Stimulated activated CD8-positive, alpha-beta memory T cell treated with anti-CD3 and anti-CD28 coated beads, Interleukin-15, amount 100 ng/mL, for 48 hours (primary cell): Measurements from ENCODE around the gene CASP2.
"Not testable (repeated sequence)": the region's sequence is repeated elsewhere in the genome, so short reads cannot be mapped to it uniquely, and the experiment has no call there.

Source experiments
- DNase-seq, 2 donors: peaks; one replicate each; pipeline ENCODE4 v3.0.0-alpha.2; 2020; ENCODE audit warnings: low read depth in 2 of 2

The CASP2 gene

GRCh38 chr7:143264196-143264568, 24.0 kb upstream of the CASP2 start:
- DNase-seq = not testable (repeated sequence)

DNA sequence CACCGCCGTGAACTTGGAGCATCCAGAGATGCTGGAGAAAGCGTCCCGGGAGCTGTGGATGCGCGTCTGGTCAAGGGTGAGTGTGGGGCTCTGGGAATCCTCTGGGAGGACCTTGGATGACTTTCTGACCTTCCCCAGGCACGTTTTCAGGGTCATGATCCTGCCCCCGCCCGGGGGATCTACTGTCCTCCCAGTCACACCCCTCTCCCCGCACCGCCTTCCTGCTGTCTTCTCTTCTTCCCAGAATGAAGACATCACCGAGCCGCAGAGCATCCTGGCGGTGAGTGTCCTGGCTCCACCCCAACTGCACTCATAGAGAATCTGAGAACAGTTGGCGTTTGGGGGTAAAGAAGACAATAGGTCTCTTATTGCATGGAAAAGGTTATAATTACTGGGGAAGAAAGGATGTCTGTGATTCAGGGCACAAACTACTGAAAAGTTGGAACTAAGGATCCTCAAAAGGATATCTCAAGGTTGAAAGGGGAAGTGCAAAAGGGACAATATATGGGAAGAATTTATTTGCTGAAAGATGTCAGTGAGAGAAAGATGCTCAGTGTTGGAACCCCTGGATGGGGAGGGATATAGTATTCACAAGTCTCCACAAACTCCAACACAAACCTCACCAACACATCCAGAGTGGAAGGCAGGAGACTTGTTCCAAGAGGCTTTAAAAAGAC, 23.0 kb upstream of the CASP2 start:
- no peak for DNase-seq

DNA sequence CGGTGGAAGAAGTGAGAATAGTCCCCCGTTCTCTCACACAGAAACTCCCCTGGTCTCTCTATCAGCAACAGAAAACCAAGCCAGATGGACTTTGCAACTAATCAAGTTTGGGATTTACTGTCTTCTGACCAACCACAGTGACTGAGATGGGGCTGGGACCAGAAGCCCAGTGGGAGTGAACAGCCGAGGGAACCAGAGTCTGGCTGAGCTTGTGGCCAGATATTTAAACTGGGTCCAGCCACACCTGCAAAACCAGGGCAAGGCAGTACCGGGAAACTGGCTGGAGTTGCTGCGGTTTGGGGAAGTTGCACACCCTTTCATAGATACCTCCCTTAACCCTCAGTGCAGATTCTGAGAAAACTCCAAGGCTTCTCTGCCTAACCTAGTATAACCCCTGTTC, 18.9 kb upstream of the CASP2 start:
- no peak for DNase-seq

DNA sequence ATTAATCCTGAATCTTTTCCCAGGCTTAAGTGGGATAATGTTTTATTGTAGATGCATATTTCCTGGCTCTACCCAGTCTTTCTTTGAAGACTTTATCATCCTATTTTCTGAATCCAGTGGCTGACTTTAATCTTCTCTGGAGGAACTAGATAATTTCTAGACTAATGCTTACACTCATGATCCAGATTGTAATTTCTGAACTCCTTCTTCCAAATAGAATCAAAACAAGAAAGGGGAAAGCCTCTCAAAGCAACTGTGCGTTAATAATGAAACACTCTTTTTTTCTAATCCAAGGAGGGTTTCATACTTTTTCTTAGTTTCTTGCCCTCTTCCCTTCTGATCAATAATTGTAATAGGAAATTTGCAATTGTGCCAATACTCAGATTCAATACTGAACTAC, 16.9 kb upstream of the CASP2 start:
- DNase-seq = no peak

- DNase-seq = no peak
Measured at GRCh38 chr7:143272871-143273270, 15.3 kb upstream of the CASP2 start.

DNA sequence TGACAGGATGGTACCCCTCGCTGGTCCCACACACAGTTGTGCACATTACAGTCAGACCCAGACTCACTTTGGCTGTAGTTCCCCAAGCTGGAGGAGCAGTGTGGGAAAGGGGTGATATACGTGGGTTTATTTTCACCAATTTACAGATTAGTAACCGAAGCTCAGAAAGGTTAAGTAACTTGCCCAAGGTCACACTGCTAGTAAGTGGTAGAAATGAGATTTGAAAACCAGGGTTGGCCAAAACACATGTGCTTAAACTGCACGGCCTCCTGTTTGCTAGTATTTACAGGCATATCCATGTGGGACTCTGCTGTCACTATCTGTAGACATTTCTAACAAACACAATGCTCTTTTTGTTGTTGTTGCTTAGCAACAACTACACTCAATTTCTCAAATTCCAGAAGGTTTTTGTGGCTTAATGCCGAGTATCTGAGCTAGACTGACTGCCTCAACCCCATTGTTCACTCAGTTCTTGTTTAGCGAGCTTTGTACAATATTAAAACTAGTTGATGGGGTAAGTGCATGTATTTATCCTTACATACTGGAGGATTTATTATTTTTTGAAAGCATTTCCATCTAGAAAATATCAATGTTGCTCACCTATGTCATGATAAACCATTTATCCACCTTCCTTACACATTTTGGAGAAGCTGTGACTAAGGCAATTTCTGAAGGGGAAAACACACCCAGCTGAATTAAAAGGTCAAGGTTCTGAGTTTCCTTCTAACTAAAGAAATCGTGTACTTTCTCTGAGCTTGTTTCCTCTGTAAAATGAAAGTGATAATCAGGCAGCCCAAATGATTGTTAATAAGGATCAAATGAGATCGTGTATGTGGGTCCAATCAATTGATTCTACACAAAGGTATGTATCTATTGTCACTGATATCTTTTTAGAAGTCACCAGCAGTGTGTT, 8.7 kb upstream of the CASP2 start:
- no peak for DNase-seq

GRCh38 chr7:143280160-143280559, 8.0 kb upstream of the CASP2 start:
- DNase-seq = no peak

- no peak for DNase-seq
Measured at GRCh38 chr7:143280566-143280965, 7.6 kb upstream of the CASP2 start.

GRCh38 chr7:143281529-143281928, 6.6 kb upstream of the CASP2 start:
- DNase-seq = no peak

DNA sequence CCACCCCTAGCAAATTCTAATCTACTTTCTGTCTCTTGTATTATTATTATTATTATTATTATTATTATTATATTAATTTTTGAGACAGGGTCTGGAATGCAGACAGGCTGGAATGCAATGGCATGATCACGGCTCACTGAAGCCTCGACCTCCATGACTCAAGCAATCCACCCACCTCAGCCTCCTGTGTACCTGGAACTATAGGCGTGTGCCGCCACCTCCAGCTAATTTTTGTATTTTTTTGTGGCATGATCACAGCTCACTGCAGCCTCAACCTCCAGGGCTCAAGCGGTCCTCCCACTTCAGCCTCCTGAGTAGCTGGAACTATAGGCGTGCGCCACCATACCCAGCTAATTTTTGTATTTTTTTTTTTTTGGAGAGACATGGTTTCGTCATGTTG, 6.0 kb upstream of the CASP2 start:
- DNase-seq = no peak

- no peak for DNase-seq
Measured at GRCh38 chr7:143283381-143283780, 4.8 kb upstream of the CASP2 start.

- no peak for DNase-seq
Measured at GRCh38 chr7:143284591-143285469, 3.3 kb upstream of the CASP2 start, which contains the start of gene TMEM139. Gene TMEM139 (plus strand): TSS chr7:143284958. CDS start chr7:143285958, 1,000 bp downstream.

DNA sequence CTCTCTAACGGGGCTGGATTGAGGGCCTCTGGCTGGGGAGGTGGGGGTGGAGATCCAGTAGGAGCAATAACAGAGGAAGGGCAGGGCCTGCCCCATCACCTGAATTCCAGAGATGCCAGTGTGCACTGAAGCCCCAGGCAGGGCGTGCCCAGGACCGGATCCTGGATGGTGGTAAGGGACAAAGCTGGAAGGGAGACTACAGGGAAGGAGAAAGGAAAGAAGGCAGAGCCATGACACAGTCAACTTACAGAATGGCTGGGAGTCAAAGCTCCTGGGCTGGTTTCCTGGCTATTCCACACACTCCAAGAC, 2.7 kb upstream of the CASP2 start:
- DNase-seq = no peak

GRCh38 chr7:143285806-143286521, 2.2 kb upstream of the CASP2 start:
- DNase-seq = no peak

GRCh38 chr7:143286522-143286890, 1.6 kb upstream of the CASP2 start:
- DNase-seq = no peak

GRCh38 chr7:143287339-143287934, 714 bp upstream of the CASP2 start:
- DNase-seq = no peak

GRCh38 chr7:143288836-143289235, 685 bp downstream of the CASP2 start:
- DNase-seq = no peak

- no peak for DNase-seq
Measured at GRCh38 chr7:143289421-143289820, 1.3 kb downstream of the CASP2 start.

DNA sequence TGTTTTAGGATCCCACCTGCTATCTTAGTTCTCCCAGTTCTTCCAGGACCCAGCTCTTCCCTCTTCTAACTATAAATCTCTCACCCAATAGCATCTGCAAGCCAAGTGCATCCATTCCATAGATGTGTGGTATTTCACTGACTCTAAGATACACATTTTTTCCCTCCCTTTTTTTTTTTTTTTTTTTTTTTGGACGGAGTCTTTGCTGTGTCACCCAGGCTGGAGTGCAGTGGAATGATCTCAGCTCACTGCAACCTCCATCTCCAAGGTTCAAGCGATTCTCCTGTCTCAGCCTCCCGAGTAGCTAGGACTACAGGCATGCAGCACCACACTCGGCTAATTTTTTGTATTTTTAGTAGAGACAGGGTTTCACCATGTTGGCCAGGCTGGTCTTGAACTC, 1.7 kb downstream of the CASP2 start:
- not testable (repeated sequence) for DNase-seq

DNA sequence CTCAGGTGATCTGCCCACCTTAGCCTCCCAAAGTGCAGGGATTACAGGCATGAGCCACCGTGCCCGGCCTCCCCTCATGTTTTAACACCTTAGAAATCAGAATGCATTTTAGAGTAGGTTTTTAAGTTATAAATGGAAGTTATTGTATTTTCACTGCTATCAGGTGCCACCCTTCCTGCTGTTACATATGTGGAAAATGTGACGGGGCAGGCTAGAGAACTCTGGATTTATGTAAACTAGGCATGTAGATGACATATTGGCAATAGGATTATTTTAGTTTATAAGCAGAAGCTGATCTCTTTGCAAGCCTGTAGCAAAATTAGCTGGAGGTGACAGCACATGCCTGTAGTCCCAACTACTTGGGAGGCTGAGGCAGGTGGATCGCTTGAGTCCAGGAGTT, 2.1 kb downstream of the CASP2 start:
- DNase-seq = no peak

GRCh38 chr7:143292876-143293275, 4.7 kb downstream of the CASP2 start:
- no peak for DNase-seq
